Right lobe of liver (tissue), 4 donors: ENCODE data around the gene LPCAT1.

Experiments
- POLR2A ChIP-seq: fragments of 450-650 bp; IDR thresholded peaks from one replicate; pipeline ENCODE4 v1.6.1; 2017; ENCODE audit warnings: antibody characterized with exemption, mild to moderate bottlenecking
- TF ChIP-seq, protein P1 (sequence below), 4 donors: fragments of 200-600 bp in 3 of 4; fragments of 450-650 bp in 1 of 4; IDR thresholded peaks; one replicate each; pipeline versions ENCODE4 v1.5.1 to v1.8.0; 2016 to 2022; ENCODE audit warnings: antibody characterized with exemption in 4 of 4, mild to moderate bottlenecking in 2 of 4
- donor health status: DM: no; HTN: no; CAD: no.
- donor health status: DM: no; HTN: no; CAD: no.
- donor health status: DM: no; HTN: yes; CAD: no.

DNA sequence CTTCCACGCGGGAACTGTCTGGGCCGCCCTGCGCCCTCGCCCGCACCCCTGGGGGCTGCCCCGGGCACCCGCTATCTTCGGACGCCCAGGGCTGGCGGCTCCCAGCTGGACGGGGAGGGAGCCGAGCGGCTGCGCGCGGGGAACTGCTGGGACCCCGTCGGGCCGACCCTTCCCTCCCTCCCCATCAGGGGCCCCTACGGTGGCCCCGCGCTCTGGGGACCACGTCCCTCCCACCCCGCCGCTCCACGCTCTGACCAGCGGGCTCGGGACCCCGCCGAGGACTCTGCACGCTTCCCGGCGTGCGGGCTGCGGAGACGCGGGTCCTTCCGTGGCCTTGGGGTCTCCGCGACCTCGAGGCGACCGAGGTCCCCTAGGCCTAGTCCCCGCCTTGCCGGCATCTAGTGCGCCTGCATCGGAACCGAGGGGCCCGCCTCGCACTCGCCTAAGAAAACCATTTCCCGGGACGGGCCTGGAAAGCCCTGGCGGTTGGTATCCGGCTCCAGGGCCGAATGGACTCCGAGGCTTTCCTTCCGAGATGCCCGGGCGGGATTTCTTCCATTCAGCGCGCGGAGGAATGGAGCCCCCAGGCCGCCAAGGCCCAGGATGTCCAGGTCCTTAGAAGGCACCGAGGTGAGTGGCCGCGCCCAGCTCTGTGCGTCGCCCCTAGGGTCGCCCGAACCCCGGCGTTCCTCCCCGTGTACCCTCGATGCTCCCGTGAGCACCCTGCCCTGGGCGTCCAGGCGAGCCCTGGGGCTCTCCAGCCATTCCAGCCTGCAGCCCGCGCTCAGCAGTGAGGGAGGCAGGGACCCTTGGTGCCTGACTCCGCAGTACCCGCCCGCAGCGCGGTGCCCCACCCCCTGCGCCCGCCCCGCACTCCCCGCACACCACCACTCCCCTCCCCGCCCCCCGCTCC is 77.8 kb downstream of the LPCAT1 start:
- no peak for TF ChIP-seq POLR2A
- TF ChIP-seq, protein P1, sequence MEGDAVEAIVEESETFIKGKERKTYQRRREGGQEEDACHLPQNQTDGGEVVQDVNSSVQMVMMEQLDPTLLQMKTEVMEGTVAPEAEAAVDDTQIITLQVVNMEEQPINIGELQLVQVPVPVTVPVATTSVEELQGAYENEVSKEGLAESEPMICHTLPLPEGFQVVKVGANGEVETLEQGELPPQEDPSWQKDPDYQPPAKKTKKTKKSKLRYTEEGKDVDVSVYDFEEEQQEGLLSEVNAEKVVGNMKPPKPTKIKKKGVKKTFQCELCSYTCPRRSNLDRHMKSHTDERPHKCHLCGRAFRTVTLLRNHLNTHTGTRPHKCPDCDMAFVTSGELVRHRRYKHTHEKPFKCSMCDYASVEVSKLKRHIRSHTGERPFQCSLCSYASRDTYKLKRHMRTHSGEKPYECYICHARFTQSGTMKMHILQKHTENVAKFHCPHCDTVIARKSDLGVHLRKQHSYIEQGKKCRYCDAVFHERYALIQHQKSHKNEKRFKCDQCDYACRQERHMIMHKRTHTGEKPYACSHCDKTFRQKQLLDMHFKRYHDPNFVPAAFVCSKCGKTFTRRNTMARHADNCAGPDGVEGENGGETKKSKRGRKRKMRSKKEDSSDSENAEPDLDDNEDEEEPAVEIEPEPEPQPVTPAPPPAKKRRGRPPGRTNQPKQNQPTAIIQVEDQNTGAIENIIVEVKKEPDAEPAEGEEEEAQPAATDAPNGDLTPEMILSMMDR (IDR thresholded peaks at IDR 0.05) = no peak
